GM12878 (cell line): ENCODE results near the gene BCAR3. TPM values are rescaled to one million over a fixed set of nuclear protein-coding genes. Genes with fewer than 3 reads are reported as not detected.

Experiments
- ATAC-seq: fragments of 200-7000 bp; cut with Tn5 transposase; 3 replicates; pipeline ENCODE4 v1.9.1; 2020; ENCODE audit warnings: mild to moderate bottlenecking, moderate library complexity
- BruUV-seq: library from RNA; stranded (reverse); fragments of 400-500 nt; replicated peaks from 2 replicates; lab custom pipeline; 2021; lab: Mats Ljungman, UMichigan
- CTCF ChIA-PET: fragments of 300-600 bp; sonication (Branson Sonifier 250); formaldehyde crosslinking; extraction: SDS; loops from one replicate; lab custom pipeline; 2021; ENCODE audit warnings: inconsistent platforms; lab: Yijun Ruan, JAX
- POLR2A ChIA-PET: fragments of 350-600 bp; formaldehyde crosslinking; extraction: SDS; loops from one replicate; lab custom pipeline; 2021; ENCODE audit warnings: inconsistent platforms; lab: Charles Lee
- RAD21 ChIA-PET: fragments of 300-600 bp; sonication (Branson Sonifier 250); formaldehyde crosslinking; loops from one replicate; lab custom pipeline; 2023; ENCODE audit warnings: antibody characterized with exemption; ENCODE audit not compliant: unreplicated experiment; lab: Charles Lee
- SMC1A ChIA-PET: fragments of 300-600 bp; sonication (Branson Sonifier 250); formaldehyde crosslinking; loops from one replicate; lab custom pipeline; 2023; ENCODE audit not compliant: unreplicated experiment, uncharacterized antibody; lab: Charles Lee
- DNase-seq: peaks from one replicate; pipeline ENCODE4 v3.0.0-alpha.2; 2011; ENCODE audit warnings: low read depth, low spot score
- FAIRE-seq: peaks from 3 replicates; lab custom pipeline; 2011; peaks lifted over from hg19 to GRCh38; lab: Jason Lieb, UNC
- H2AFZ ChIP-seq: 2 replicates; pipeline ENCODE4 v1.6.0; 2011; ENCODE audit warnings: low read depth, low read length, control low read depth; ENCODE audit not compliant: control insufficient read depth
- H3K27ac ChIP-seq: 2 replicates; pipeline ENCODE4 v1.5.1; 2011; ENCODE audit warnings: control low read depth; ENCODE audit not compliant: control insufficient read depth, insufficient read depth
- H3K27me3 ChIP-seq, 2 experiments: replicated peaks in 1 of 2; 2 replicates each; pipeline versions ENCODE4 v1.6.0 to v1.6.1; 2011; ENCODE audit warnings: low read length in 1 of 2; ENCODE audit not compliant: control insufficient read depth in 2 of 2, insufficient read depth in 2 of 2
- H3K36me3 ChIP-seq, 2 experiments: 2 replicates each; pipeline ENCODE4 v1.5.1; 2011; ENCODE audit warnings: low read length in 1 of 2; ENCODE audit not compliant: control insufficient read depth in 2 of 2, insufficient read depth in 2 of 2
- H3K4me1 ChIP-seq: 2 replicates; pipeline ENCODE4 v1.6.1; 2011; ENCODE audit warnings: mild to moderate bottlenecking, low read length, moderate library complexity, mixed read lengths; ENCODE audit not compliant: control insufficient read depth, insufficient read depth
- H3K4me2 ChIP-seq: 2 replicates; pipeline ENCODE4 v1.6.0; 2011; ENCODE audit warnings: control low read depth; ENCODE audit not compliant: control insufficient read depth, insufficient read depth
- H3K4me3 ChIP-seq: fragments of 200-600 bp; sonication (generic); 2 replicates; pipeline ENCODE4 v1.5.1; 2016
- H3K79me2 ChIP-seq: 2 replicates; pipeline ENCODE4 v1.6.0; 2011; ENCODE audit warnings: low read length; ENCODE audit not compliant: control insufficient read depth, insufficient read depth
- H3K9ac ChIP-seq: 2 replicates; pipeline ENCODE4 v1.8.0; 2011; ENCODE audit warnings: low read length, control low read depth, mixed read lengths; ENCODE audit not compliant: control insufficient read depth, insufficient read depth
- H3K9me3 ChIP-seq: replicated peaks from 3 replicates; pipeline ENCODE4 v1.5.1; 2011; ENCODE audit warnings: mild to moderate bottlenecking, low read length; ENCODE audit not compliant: control insufficient read depth, insufficient read depth
- H4K20me1 ChIP-seq: 2 replicates; pipeline ENCODE4 v1.6.0; 2011; ENCODE audit not compliant: control insufficient read depth, insufficient read depth
- BRCA1 ChIP-seq: IDR thresholded peaks from 2 replicates; pipeline ENCODE4 v1.6.1; 2011; ENCODE audit warnings: low read depth, low read length, improper control_type of control experiment
- MTA2 ChIP-seq: fragments of 450-650 bp; IDR thresholded peaks from 2 replicates; pipeline ENCODE4 v1.6.1; 2016; ENCODE audit warnings: low read depth, mild to moderate bottlenecking, moderate library complexity
- NRF1 ChIP-seq: conservative IDR thresholded peaks from 2 replicates; pipeline ENCODE4 v1.6.1; 2011; ENCODE audit warnings: mild to moderate bottlenecking, low read depth, low read length, improper control_type of control experiment
- PAX5 ChIP-seq: IDR thresholded peaks from 2 replicates; pipeline ENCODE4 v1.6.1; 2011; ENCODE audit warnings: low read depth, low read length, borderline replicate concordance
- RAD21 ChIP-seq: IDR thresholded peaks from 2 replicates; pipeline ENCODE4 v1.6.1; 2011; ENCODE audit warnings: mild to moderate bottlenecking, low read depth, low read length, moderate library complexity; ENCODE audit not compliant: insufficient read depth
- RB1 ChIP-seq: fragments of 450-650 bp; formaldehyde crosslinking; IDR thresholded peaks from 2 replicates; pipeline ENCODE4 v1.6.1; 2017; ENCODE audit warnings: mild to moderate bottlenecking, borderline replicate concordance
- RELA ChIP-seq: fragments of 450-650 bp; IDR thresholded peaks from 2 replicates; pipeline ENCODE4 v1.8.0; 2014; ENCODE audit warnings: borderline replicate concordance; ENCODE audit not compliant: partially characterized antibody
- SRF ChIP-seq, 2 experiments: IDR thresholded peaks; 2 replicates each; pipeline ENCODE4 v1.6.1; 2011; ENCODE audit warnings: low read depth in 2 of 2, low read length in 2 of 2, mild to moderate bottlenecking in 1 of 2, moderate library complexity in 1 of 2
- TBL1XR1 ChIP-seq: IDR thresholded peaks from 2 replicates; pipeline ENCODE4 v1.6.1; 2012; ENCODE audit warnings: low read depth, low read length, improper control_type of control experiment
- ZNF274 ChIP-seq: IDR thresholded peaks from one replicate; pipeline ENCODE4 v1.8.0; 2011; ENCODE audit not compliant: insufficient read length, insufficient read depth
- WGBS: methylation state at CpG from one replicate; pipeline ENCODE4 v1.1.6; 2016; ENCODE audit warnings: low lambda C conversion rate; ENCODE audit not compliant: insufficient replicate concordance, insufficient coverage; ENCODE audit errors: missing lambda C conversion rate; 5-methylcytosine and 5-hydroxymethylcytosine counted together
- in situ Hi-C: fragments of 300-500 bp; cut with MboI; formaldehyde crosslinking; loops from 9 replicates; pipeline ENCODE4 v1.14.3; 2018; ENCODE audit warnings: mixed read lengths
- intact Hi-C: fragments of 100-400 bp; cut with micrococcal nuclease; formaldehyde crosslinking; loops from one replicate; pipeline ENCODE4 v1.14.2; 2022; ENCODE audit not compliant: unreplicated experiment
- polyA plus RNA-seq, 11 experiments: library from polyadenylated mRNA; depleted of rRNA in 4 of 11; unstranded in 6 of 11; stranded (reverse) in 5 of 11; fragments of >200 nt; fragmentation: Nextera tagmentation in 4 of 11; fragmentation: Illumina TruSeq in 1 of 11; extraction: Ambion mirVana in 4 of 11; extraction: Trizol in 1 of 11; gene quantifications; 1 replicate in 1 of 11; 2 replicates in 10 of 11; pipeline versions ENCODE4 v1.2.1 to v1.2.3, GENCODE V29; 2011 to 2016; ENCODE audit warnings: inconsistent platforms in 2 of 11, missing spikeins in 2 of 11, low read depth in 1 of 11
- total RNA-seq, 4 experiments: library from RNA; depleted of rRNA in 3 of 4; stranded (reverse); fragments of >200 nt in 3 of 4; fragmentation: Illumina TruSeq in 1 of 4; extraction: Trizol in 1 of 4; gene quantifications; 2 replicates each; pipeline versions ENCODE4 v1.2.1 to v1.2.3, GENCODE V29; 2013 to 2021
- TF ChIP-seq, protein P1 (sequence below): fragments of 450-650 bp; conservative IDR thresholded peaks from 2 replicates; pipeline ENCODE4 v1.6.1; 2017; ENCODE audit warnings: mild to moderate bottlenecking, moderate library complexity
- TF ChIP-seq, protein P2 (sequence below): fragments of 450-650 bp; IDR thresholded peaks from 2 replicates; pipeline ENCODE4 v1.6.1; 2016; ENCODE audit warnings: mild to moderate bottlenecking
- TF ChIP-seq, protein P3 (sequence below): fragments of 450-650 bp; IDR thresholded peaks from 2 replicates; pipeline ENCODE4 v1.6.1; 2017; ENCODE audit warnings: mild to moderate bottlenecking

BCAR3 gene
- total and polyA plus RNA-seq, 10 of the 15 experiments (the other 5 are each of a cell fraction or from before 2014, with no cell fraction given): 1.3 to 6.6 (median 1.8) TPM

DNA sequence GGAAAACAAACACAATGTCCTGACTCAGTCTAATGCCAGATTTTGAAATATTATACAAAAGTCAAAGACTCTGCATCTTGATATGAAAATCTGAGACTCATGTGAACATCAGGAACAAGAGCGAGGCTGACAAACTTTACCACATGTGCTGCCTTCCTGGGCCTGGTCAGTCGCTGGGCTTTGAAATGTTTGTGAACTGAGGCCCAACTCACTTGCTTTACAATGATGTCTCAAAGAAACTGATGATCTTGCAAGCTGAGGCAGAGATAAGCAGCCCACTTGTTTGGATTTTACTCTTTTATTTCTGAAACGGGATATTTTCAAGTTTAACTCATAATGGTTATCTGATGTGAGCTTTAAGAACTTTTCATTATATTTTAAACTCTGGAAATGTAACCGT, 2.1 kb downstream of the BCAR3 start:
- intact Hi-C loops: no loop called here
- BruUV-seq: no TSS peak
- H3K9ac ChIP-seq: no peak overlapping the region
- TF ChIP-seq PAX5 (no peak), ZNF274 (no peak), BRCA1 (no peak), MTA2 (no peak), RELA (no peak), RB1 (no peak), RAD21 (no peak), NRF1 (no peak), SRF (IDR thresholded peaks at IDR 0.05; ENCODE audit: low read depth in 2 of 2, low read length in 2 of 2) (no peak), TBL1XR1 (no peak)
- TF ChIP-seq, protein P1, sequence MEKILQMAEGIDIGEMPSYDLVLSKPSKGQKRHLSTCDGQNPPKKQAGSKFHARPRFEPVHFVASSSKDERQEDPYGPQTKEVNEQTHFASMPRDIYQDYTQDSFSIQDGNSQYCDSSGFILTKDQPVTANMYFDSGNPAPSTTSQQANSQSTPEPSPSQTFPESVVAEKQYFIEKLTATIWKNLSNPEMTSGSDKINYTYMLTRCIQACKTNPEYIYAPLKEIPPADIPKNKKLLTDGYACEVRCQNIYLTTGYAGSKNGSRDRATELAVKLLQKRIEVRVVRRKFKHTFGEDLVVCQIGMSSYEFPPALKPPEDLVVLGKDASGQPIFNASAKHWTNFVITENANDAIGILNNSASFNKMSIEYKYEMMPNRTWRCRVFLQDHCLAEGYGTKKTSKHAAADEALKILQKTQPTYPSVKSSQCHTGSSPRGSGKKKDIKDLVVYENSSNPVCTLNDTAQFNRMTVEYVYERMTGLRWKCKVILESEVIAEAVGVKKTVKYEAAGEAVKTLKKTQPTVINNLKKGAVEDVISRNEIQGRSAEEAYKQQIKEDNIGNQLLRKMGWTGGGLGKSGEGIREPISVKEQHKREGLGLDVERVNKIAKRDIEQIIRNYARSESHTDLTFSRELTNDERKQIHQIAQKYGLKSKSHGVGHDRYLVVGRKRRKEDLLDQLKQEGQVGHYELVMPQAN: no peak
- TF ChIP-seq, protein P2, sequence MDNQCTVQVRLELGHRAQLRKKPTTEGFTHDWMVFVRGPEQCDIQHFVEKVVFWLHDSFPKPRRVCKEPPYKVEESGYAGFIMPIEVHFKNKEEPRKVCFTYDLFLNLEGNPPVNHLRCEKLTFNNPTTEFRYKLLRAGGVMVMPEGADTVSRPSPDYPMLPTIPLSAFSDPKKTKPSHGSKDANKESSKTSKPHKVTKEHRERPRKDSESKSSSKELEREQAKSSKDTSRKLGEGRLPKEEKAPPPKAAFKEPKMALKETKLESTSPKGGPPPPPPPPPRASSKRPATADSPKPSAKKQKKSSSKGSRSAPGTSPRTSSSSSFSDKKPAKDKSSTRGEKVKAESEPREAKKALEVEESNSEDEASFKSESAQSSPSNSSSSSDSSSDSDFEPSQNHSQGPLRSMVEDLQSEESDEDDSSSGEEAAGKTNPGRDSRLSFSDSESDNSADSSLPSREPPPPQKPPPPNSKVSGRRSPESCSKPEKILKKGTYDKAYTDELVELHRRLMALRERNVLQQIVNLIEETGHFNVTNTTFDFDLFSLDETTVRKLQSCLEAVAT: no peak
- TF ChIP-seq, protein P3, sequence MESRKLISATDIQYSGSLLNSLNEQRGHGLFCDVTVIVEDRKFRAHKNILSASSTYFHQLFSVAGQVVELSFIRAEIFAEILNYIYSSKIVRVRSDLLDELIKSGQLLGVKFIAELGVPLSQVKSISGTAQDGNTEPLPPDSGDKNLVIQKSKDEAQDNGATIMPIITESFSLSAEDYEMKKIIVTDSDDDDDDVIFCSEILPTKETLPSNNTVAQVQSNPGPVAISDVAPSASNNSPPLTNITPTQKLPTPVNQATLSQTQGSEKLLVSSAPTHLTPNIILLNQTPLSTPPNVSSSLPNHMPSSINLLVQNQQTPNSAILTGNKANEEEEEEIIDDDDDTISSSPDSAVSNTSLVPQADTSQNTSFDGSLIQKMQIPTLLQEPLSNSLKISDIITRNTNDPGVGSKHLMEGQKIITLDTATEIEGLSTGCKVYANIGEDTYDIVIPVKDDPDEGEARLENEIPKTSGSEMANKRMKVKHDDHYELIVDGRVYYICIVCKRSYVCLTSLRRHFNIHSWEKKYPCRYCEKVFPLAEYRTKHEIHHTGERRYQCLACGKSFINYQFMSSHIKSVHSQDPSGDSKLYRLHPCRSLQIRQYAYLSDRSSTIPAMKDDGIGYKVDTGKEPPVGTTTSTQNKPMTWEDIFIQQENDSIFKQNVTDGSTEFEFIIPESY: no peak

More for the DNA sequence above, 2.1 kb downstream of the BCAR3 start:
- in situ Hi-C loops: no loop called here
- Histone ChIP-seq H3K4me3 (no peak overlapping the region), H3K27me3 (peaks cover 0 to 4% of the 10 kb centered on the region in 2 experiments; a peak in 2 of 4 replicates), H3K4me1 (peaks cover 9% of the 10 kb centered on the region; the same call in 1 of the 2 replicates), H3K79me2 (no peaks in the 10 kb centered on the region), H3K4me2 (no peak overlapping the region; the same call in 1 of the 2 replicates), H3K9me3 (no peaks in the 10 kb centered on the region), H4K20me1 (no peaks in the 10 kb centered on the region; the same call in 1 of the 2 replicates), H3K36me3 (no peaks in the 10 kb centered on the region), H2AFZ (no peak overlapping the region), H3K27ac (no peak overlapping the region)
- ChIA-PET RAD21 (interaction anchor here (1.0 to 5.7 kb wide), 7 partner anchors 12 to 134 kb away, joined by 4 to 24 read pairs (median 5); no protein-coding TSS in a partner anchor), SMC1A (interaction anchor here (0.7 to 5.4 kb wide), 17 partner anchors 9 to 169 kb away, joined by 3 to 27 read pairs (median 4); no protein-coding TSS in a partner anchor), POLR2A (interaction anchor here (1.1 to 1.9 kb wide), 4 partner anchors 9 to 37 kb away, joined by 3 to 7 read pairs (median 4); no protein-coding TSS in a partner anchor), CTCF (interaction anchor here (1.2 to 5.2 kb wide), 7 partner anchors 9 to 134 kb away, joined by 3 to 30 read pairs (median 5); no protein-coding TSS in a partner anchor)
- DNase-seq (no peak), FAIRE-seq (no peak), ATAC-seq (no peak)
- WGBS: 58% methylated on average over 4 of the region's 4 CpGs
